ENCODE results near the gene CMSS1. TPM values are rescaled to one million over a fixed set of nuclear protein-coding genes. Genes with fewer than 3 reads are reported as not detected.

Gene CMSS1
- polyA plus RNA-seq, 2 of the 4 experiments (the other 2 are of a cell fraction) = 61.1 to 62.9 TPM

GRCh38 chr3:100155128-100155527 lies 337.5 kb downstream of the CMSS1 start:
- Histone ChIP-seq H3K4me2 (no peak overlapping the region), H3K27ac (no peak overlapping the region), H3K4me1 (peaks cover 4% of the 10 kb centered on the region; the same call in 1 of the 3 replicates), H3K4me3 (no peak overlapping the region), H3K9me3 (peaks cover 20% of the 10 kb centered on the region; the same call in 2 of the 3 replicates)
- DNase-seq (ENCODE audit: low read depth in 1 of 2, low spot score in 1 of 2) (no peak), ATAC-seq (no peak), FAIRE-seq (no peak)
- CTCF ChIA-PET = interaction anchor here (0.8 to 1.2 kb wide), 3 partner anchors 87 to 218 kb away, joined by 3 to 4 read pairs (median 3); no protein-coding TSS in a partner anchor
- TF ChIP-seq KDM5A (IDR thresholded peaks at IDR 0.05) (no peak), RAD21 (conservative IDR thresholded peaks at IDR 0.05 in 1 of 2, IDR thresholded peaks at IDR 0.05 in 1 of 2) (no peak), SREBF2 (IDR thresholded peaks at IDR 0.05) (no peak)
- POLR2A ChIA-PET = no interaction called here

- ChIA-PET CTCF (interaction anchor here (1.1 to 1.2 kb wide), 2 partner anchors 98 to 218 kb away, joined by 3 read pairs; no protein-coding TSS in a partner anchor), POLR2A (no interaction called here)
- Histone ChIP-seq H3K4me2 (no peak overlapping the region), H3K4me3 (no peak overlapping the region), H3K4me1 (peaks cover 4% of the 10 kb centered on the region; the same call in 1 of the 3 replicates), H3K27ac (no peak overlapping the region), H3K9me3 (peaks cover 20% of the 10 kb centered on the region; the same call in 2 of the 3 replicates)
- no peak for FAIRE-seq
- TF ChIP-seq RFX5 (IDR thresholded peaks at IDR 0.05) (no peak), NPAS2 (CRISPR knock-in tag; IDR thresholded peaks at IDR 0.05; ENCODE audit: borderline replicate concordance) (no peak), RARB (CRISPR knock-in tag; IDR thresholded peaks at IDR 0.05) (no peak), HOXB13 (CRISPR knock-in tag; IDR thresholded peaks at IDR 0.05; ENCODE audit: low read depth) (no peak)
- no peak for ATAC-seq
- DNase-seq (ENCODE audit: low read depth in 1 of 2, low spot score in 1 of 2) = no peak
Observed at GRCh38 chr3:100155590-100155989, 337.9 kb downstream of the CMSS1 start.

DNA sequence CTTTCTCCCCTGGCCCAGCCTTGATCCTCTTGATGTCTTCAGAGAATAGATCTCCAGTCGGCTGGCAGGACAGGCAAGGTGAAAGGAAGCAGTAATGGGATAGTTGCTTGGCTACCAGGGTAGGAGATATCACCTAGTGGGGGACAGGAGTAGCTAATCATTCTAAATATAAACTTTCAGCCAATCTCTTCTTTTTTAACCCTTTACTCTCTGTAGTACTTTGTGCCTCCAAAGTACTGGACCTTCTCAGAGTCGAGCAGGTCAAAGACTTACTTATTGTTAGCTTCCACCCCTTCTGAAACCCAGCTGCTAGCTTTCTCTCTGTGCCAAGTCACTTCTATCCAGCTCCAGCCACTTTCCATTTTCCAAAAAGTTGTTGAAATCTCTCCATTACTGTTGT lies 340.0 kb downstream of the CMSS1 start:
- Histone ChIP-seq H3K9me3 (peaks cover 20% of the 10 kb centered on the region; the same call in 2 of the 3 replicates), H3K27ac (no peak overlapping the region), H3K4me1 (peaks cover 4% of the 10 kb centered on the region; the same call in 1 of the 3 replicates), H3K4me2 (no peak overlapping the region), H3K4me3 (no peak overlapping the region)
- TF ChIP-seq, protein P1, sequence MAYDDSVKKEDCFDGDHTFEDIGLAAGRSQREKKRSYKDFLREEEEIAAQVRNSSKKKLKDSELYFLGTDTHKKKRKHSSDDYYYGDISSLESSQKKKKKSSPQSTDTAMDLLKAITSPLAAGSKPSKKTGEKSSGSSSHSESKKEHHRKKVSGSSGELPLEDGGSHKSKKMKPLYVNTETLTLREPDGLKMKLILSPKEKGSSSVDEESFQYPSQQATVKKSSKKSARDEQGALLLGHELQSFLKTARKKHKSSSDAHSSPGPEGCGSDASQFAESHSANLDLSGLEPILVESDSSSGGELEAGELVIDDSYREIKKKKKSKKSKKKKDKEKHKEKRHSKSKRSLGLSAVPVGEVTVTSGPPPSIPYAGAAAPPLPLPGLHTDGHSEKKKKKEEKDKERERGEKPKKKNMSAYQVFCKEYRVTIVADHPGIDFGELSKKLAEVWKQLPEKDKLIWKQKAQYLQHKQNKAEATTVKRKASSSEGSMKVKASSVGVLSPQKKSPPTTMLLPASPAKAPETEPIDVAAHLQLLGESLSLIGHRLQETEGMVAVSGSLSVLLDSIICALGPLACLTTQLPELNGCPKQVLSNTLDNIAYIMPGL (CRISPR knock-in tag; IDR thresholded peaks at IDR 0.05; ENCODE audit: borderline replicate concordance) = no peak
- TF ChIP-seq PHF8 (IDR thresholded peaks at IDR 0.05; ENCODE audit: borderline replicate concordance, low read depth) = no peak
- no peak for TF ChIP-seq E2F6 (IDR thresholded peaks at IDR 0.05; ENCODE audit: borderline replicate concordance, low read depth)
- TF ChIP-seq CHD4 (IDR thresholded peaks at IDR 0.05; ENCODE audit: borderline replicate concordance) = no peak
- TF ChIP-seq KDM5A (IDR thresholded peaks at IDR 0.05) = no peak
- no peak for TF ChIP-seq NR3C1 (IDR thresholded peaks at IDR 0.05)
- no peak for TF ChIP-seq CEBPB (IDR thresholded peaks at IDR 0.05)
- TF ChIP-seq NPAS2 (CRISPR knock-in tag; IDR thresholded peaks at IDR 0.05; ENCODE audit: borderline replicate concordance) = no peak
- no peak for TF ChIP-seq HEYL (CRISPR knock-in tag; IDR thresholded peaks at IDR 0.05)
- TF ChIP-seq MAFK (IDR thresholded peaks at IDR 0.05; ENCODE audit: partially characterized antibody) = no peak
- TF ChIP-seq CBX2 (IDR thresholded peaks at IDR 0.05; ENCODE audit: borderline replicate concordance, low read depth) = no peak
- no peak for TF ChIP-seq RCOR1 (IDR thresholded peaks at IDR 0.05; ENCODE audit: low read depth, low read length)
- TF ChIP-seq, protein P2, sequence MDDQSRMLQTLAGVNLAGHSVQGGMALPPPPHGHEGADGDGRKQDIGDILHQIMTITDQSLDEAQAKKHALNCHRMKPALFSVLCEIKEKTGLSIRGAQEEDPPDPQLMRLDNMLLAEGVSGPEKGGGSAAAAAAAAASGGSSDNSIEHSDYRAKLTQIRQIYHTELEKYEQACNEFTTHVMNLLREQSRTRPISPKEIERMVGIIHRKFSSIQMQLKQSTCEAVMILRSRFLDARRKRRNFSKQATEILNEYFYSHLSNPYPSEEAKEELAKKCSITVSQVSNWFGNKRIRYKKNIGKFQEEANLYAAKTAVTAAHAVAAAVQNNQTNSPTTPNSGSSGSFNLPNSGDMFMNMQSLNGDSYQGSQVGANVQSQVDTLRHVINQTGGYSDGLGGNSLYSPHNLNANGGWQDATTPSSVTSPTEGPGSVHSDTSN (IDR thresholded peaks at IDR 0.05) = no peak
- TF ChIP-seq KDM1A (IDR thresholded peaks at IDR 0.05; ENCODE audit: low read depth) = no peak
- TF ChIP-seq, protein P3, sequence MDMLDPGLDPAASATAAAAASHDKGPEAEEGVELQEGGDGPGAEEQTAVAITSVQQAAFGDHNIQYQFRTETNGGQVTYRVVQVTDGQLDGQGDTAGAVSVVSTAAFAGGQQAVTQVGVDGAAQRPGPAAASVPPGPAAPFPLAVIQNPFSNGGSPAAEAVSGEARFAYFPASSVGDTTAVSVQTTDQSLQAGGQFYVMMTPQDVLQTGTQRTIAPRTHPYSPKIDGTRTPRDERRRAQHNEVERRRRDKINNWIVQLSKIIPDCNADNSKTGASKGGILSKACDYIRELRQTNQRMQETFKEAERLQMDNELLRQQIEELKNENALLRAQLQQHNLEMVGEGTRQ (IDR thresholded peaks at IDR 0.05) = no peak
- TF ChIP-seq ZC3H11A (IDR thresholded peaks at IDR 0.05) = no peak
- DNase-seq (ENCODE audit: low read depth in 1 of 2, low spot score in 1 of 2) (no peak), ATAC-seq (no peak), FAIRE-seq (no peak)
- WGBS (ENCODE audit: missing lambda C conversion rate) = 86% methylated on average over 2 of the region's 2 CpGs
- ChIA-PET CTCF (no interaction called here), POLR2A (no interaction called here)

Data from A549 (cell line).